Measurements from ENCODE around the gene FAM209B. TPM values are rescaled to one million over a fixed set of nuclear protein-coding genes. Genes with fewer than 3 reads are reported as not detected.

Gene FAM209B, protein sequence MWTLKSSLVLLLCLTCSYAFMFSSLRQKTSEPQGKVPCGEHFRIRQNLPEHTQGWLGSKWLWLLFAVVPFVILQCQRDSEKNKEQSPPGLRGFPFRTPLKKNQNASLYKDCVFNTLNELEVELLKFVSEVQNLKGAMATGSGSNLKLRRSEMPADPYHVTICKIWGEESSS
- total RNA-seq = not detected in 2 replicates

DNA sequence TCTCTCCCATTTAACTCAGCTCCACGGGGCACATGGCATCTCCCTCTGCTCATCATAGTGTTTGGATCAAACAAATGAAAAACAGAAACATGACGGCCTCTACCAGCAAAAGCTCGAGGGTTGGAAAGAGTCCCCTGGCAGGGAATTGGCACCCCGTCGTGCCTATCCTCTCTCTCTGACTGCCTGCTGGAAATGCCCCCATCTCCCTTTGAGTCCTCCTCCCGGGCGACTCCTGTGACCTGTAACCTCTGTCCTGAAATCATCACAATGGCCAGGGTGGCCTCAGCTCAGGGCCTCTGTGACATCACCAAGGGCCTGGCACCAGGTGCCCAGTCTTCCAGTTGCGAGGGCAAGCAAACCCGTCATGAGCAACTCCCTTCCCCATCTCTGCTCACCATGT is at the start of gene FAM209B:
FAM209B (plus strand) TSS at position 301 of the 400 bp plus-strand sequence; CDS start at position 397, 96 bp downstream.

DNA sequence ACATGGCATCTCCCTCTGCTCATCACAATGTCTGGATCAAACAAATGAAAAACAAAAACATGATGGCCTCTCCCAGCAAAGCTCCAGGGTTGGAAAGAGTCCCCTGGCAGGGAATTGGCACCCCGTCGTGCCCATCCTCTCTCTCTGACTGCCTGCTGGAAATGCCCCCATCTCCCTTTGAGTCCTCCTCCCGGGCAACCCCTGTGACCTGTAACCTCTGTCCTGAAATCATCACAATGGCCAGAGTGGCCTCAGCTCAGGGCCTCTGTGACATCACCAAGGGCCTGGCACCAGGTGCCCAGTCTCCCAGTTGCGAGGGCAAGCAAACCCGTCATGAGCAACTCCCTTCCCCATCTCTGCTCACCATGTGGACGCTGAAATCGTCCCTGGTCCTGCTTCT is 8.6 kb upstream of the FAM209B start, which contains the start of gene FAM209A:
FAM209A (plus strand) TSS at position 301 of the 400 bp plus-strand sequence; CDS start at position 366, 65 bp downstream.

Other genes with a start within 250 kb of the FAM209B start
- 36.4 and 46.1 TPM in 2 replicates for gene FAM210B, start 174.3 kb upstream of the FAM209B start, total RNA-seq
- 5.6 and 5.8 TPM in 2 replicates for gene AURKA, start 141.0 kb upstream of the FAM209B start, total RNA-seq
- 19.2 and 24.7 TPM in 2 replicates for gene CSTF1, start 140.6 kb upstream of the FAM209B start, total RNA-seq
- 0.09 and 0.14 TPM in 2 replicates for gene CASS4, start 121.0 kb upstream of the FAM209B start, total RNA-seq
- gene RTF2, start 64.6 kb upstream of the FAM209B start, total RNA-seq = 85.2 and 86.0 TPM in 2 replicates
- not detected in 2 replicates for gene FAM209A, start 8.5 kb upstream of the FAM209B start, total RNA-seq
- gene TFAP2C, start 96.1 kb downstream of the FAM209B start, total RNA-seq = under 0.01 TPM in 1 of 2 replicates, not detected in the other